ENCODE measurements around the gene PCDHA8. TPM values are rescaled to one million over a fixed set of nuclear protein-coding genes. Genes with fewer than 3 reads are reported as not detected.
A peak's percentile ranks its signal among the peaks of the same experiment; 100 is the strongest.

Gene PCDHA8
- total and polyA plus RNA-seq, 2 of the 8 experiments (the other 6 are each of a cell fraction or from before 2014, with no cell fraction given), result 0.14 to 0.52 TPM

DNA sequence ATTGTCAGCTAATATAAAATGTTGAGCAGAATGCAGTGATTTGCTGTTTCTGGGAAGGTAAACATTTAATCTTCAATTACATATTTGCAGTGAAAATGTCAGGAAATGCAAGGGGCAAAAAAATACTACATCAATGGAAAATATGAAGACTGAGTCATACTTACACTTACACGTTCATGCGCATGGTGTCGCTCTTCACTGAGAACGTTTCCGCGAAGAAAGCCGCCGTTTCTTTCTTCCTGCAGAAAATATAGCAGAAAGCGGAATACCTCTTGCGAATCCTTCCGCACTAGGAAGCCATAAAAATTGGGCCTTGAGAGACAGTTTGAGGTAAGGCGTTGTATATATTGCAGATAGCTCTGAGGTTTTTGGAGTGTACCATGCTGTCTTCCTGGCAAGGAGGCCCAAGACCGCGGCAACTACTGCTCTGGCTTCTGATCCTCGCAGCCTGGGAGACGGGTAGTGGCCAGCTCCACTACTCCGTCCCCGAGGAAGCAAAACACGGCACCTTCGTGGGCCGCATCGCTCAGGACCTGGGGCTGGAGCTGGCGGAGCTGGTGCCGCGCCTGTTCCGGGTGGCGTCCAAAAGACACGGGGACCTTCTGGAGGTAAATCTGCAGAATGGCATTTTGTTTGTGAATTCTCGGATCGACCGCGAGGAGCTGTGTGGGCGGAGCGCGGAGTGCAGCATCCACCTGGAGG, 41.1 kb downstream of the PCDHA8 start, which contains the start of gene PCDHA13:
Gene PCDHA13, plus strand, starts transcription at position 236 of the 702 bp plus-strand sequence. Its CDS starts 145 bp downstream, at position 381.
- Histone ChIP-seq H3K27me3 (replicated peaks in 1 of 4; ENCODE audit: control insufficient read depth in 3 of 4, extremely low read depth in 1 of 4, insufficient read depth in 3 of 4, low read length in 3 of 4) (no peaks in the 10 kb centered on the region), H3K9ac (replicated peaks in 1 of 4; ENCODE audit: extremely low read depth in 1 of 4, low read depth in 3 of 4, low read length in 3 of 4) (peak within 1 kb of the TSS in 1 of 4 experiments; percentile 4; a peak in 1 of 7 replicates), H3K4me1 (replicated peaks in 1 of 4; ENCODE audit: control insufficient read depth in 3 of 4, insufficient read depth in 4 of 4, low read length in 3 of 4) (no peaks in the 10 kb centered on the region), H2AFZ (ENCODE audit: low read length) (no peak within 1 kb of the TSS), H3K79me2 (ENCODE audit: control insufficient read depth in 1 of 2, insufficient read depth in 2 of 2, low read length in 2 of 2) (no peaks in the 10 kb centered on the region; a peak in 1 of 4 replicates), H3K36me3 (ENCODE audit: control insufficient read depth in 2 of 4, insufficient read depth in 4 of 4, low read length in 3 of 4) (peaks cover 0 to 11% (median 0%) of the 10 kb centered on the region in 4 experiments; a peak in 2 of 8 replicates), H3K4me3 (ENCODE audit: extremely low read depth in 1 of 4, insufficient read depth in 2 of 4, low read depth in 3 of 4, low read length in 4 of 4) (peak within 1 kb of the TSS; percentile 11 to 60 (median 58); a peak in 7 of 8 replicates), H2BK12ac (ENCODE audit: low read depth, low read length) (no peak within 1 kb of the TSS), H4K20me1 (replicated peaks in 1 of 2; ENCODE audit: control insufficient read depth in 1 of 2, insufficient read depth in 2 of 2, low read length in 2 of 2) (peaks cover 0 to 5% of the 10 kb centered on the region in 2 experiments), H3K56ac (replicated peaks; ENCODE audit: insufficient read length, low read depth, low read length) (no peak within 1 kb of the TSS), H3K23me2 (ENCODE audit: low read depth, low read length) (no peaks in the 10 kb centered on the region), H3K27ac (ENCODE audit: low read depth, low read length) (no peak within 1 kb of the TSS), H4K8ac (ENCODE audit: extremely low read depth, insufficient read depth, low read length) (no peak within 1 kb of the TSS), H3K14ac (ENCODE audit: insufficient read length) (no peak within 1 kb of the TSS), H2AK5ac (ENCODE audit: low read depth, low read length) (no peak within 1 kb of the TSS), H2BK5ac (ENCODE audit: low read depth, low read length) (no peak within 1 kb of the TSS), H2BK15ac (ENCODE audit: low read length) (no peak within 1 kb of the TSS), H2BK20ac (ENCODE audit: low read length) (no peak within 1 kb of the TSS), H4K91ac (replicated peaks; ENCODE audit: insufficient read length, low read length) (no peak within 1 kb of the TSS), H4K5ac (ENCODE audit: insufficient read length, low read depth, low read length) (no peak within 1 kb of the TSS), H2BK120ac (replicated peaks; ENCODE audit: low read depth, low read length) (no peak within 1 kb of the TSS), H3K23ac (ENCODE audit: insufficient read length) (no peak within 1 kb of the TSS), H3K9me3 (ENCODE audit: insufficient read depth in 2 of 2, low read depth in 1 of 2, low read length in 1 of 2) (no peaks in the 10 kb centered on the region; a peak in 1 of 4 replicates), H3K4ac (replicated peaks; ENCODE audit: insufficient read length, low read depth, low read length) (no peak within 1 kb of the TSS), H3K18ac (ENCODE audit: extremely low read depth, low read length) (no peak within 1 kb of the TSS), H3K4me2 (ENCODE audit: insufficient read depth in 1 of 2, low read depth in 2 of 2, low read length in 2 of 2) (peak within 1 kb of the TSS; percentile 31 to 65; a peak in 3 of 4 replicates), H3K79me1 (ENCODE audit: low read depth, low read length) (no peaks in the 10 kb centered on the region; the same call in 1 of the 2 replicates)
- FAIRE-seq (peak; percentile 7), DNase-seq (ENCODE audit: low read depth in 1 of 2, low spot score in 2 of 2) (no peak)
- POLR2A ChIA-PET (ENCODE audit: partially characterized antibody), result interaction anchor here (2.7 kb wide), 1 partner anchor 158 kb away, joined by 17 read pairs; no protein-coding TSS in a partner anchor
- WGBS, 2 experiments (ENCODE audit: extremely low coverage in 1 of 2, insufficient coverage in 1 of 2, insufficient read length in 1 of 2, insufficient replicate concordance in 2 of 2, low coverage in 1 of 2, low lambda C conversion rate in 2 of 2, missing lambda C conversion rate in 1 of 2), result 47% methylated on average over 35 of the region's 35 CpGs; no CpG with 5 or more reads in 1 of the 2 experiments
- CTCF ChIA-PET (ENCODE audit: partially characterized antibody), result interaction anchor here (0.6 to 7.5 kb wide), 27 partner anchors 9 to 698 kb away, joined by 3 to 95 read pairs (median 6); partner anchors contain the start of genes PCDHA11, PCDHA8, PCDHAC1 and PCDHAC2
- no peak for TF ChIP-seq BACH1 (IDR thresholded peaks at IDR 0.05; ENCODE audit: low read length)
- TF ChIP-seq, protein P1, sequence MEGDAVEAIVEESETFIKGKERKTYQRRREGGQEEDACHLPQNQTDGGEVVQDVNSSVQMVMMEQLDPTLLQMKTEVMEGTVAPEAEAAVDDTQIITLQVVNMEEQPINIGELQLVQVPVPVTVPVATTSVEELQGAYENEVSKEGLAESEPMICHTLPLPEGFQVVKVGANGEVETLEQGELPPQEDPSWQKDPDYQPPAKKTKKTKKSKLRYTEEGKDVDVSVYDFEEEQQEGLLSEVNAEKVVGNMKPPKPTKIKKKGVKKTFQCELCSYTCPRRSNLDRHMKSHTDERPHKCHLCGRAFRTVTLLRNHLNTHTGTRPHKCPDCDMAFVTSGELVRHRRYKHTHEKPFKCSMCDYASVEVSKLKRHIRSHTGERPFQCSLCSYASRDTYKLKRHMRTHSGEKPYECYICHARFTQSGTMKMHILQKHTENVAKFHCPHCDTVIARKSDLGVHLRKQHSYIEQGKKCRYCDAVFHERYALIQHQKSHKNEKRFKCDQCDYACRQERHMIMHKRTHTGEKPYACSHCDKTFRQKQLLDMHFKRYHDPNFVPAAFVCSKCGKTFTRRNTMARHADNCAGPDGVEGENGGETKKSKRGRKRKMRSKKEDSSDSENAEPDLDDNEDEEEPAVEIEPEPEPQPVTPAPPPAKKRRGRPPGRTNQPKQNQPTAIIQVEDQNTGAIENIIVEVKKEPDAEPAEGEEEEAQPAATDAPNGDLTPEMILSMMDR (IDR thresholded peaks at IDR 0.05; ENCODE audit: control extremely low read depth in 1 of 3, insufficient read depth in 1 of 3, low read depth in 1 of 3, low read length in 3 of 3), result peak; percentile 19 to 57 (median 52); a peak in 3 of 4 replicates
- TF ChIP-seq, protein P2, sequence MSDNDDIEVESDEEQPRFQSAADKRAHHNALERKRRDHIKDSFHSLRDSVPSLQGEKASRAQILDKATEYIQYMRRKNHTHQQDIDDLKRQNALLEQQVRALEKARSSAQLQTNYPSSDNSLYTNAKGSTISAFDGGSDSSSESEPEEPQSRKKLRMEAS (IDR thresholded peaks at IDR 0.05), result peak; percentile 26; the same call in 1 of the 2 replicates
- TF ChIP-seq CHD2 (IDR thresholded peaks at IDR 0.05; ENCODE audit: low read length), result no peak
- TF ChIP-seq TEAD4 (IDR thresholded peaks at IDR 0.05; ENCODE audit: low read depth, low read length), result no peak
- no peak for TF ChIP-seq SIX5 (IDR thresholded peaks at IDR 0.05; ENCODE audit: low read depth, low read length)
- TF ChIP-seq EZH2 (IDR thresholded peaks at IDR 0.05; ENCODE audit: low read depth, low read length, severe bottlenecking), result no peak
- no peak for TF ChIP-seq SIN3A (conservative IDR thresholded peaks at IDR 0.05 in 1 of 2, IDR thresholded peaks at IDR 0.05 in 1 of 2; ENCODE audit: low read depth in 1 of 2, low read length in 2 of 2)
- TF ChIP-seq BCL11A (IDR thresholded peaks at IDR 0.05; ENCODE audit: low read depth in 2 of 2, low read length in 2 of 2), result no peak
